DMS114 treated with DMSO at 0.1 percent for 48 hours (cell line): ENCODE measurements around the gene FILIP1L.

Experiments used
- DNase-seq: peaks from one replicate; lab custom pipeline; 2025; ENCODE audit not compliant: unreplicated experiment; lab: John Stamatoyannopoulos, UW

Gene FILIP1L

GRCh38 chr3:99955773-99956562 is 158.3 kb downstream of the FILIP1L start:
- no peak for DNase-seq

GRCh38 chr3:99954914-99955644 is 159.2 kb downstream of the FILIP1L start:
- DNase-seq: no peak

- no peak for DNase-seq
Measured at GRCh38 chr3:99953596-99953995, 160.7 kb downstream of the FILIP1L start.

GRCh38 chr3:99952306-99952705 is 162.0 kb downstream of the FILIP1L start:
- DNase-seq: no peak

GRCh38 chr3:99951701-99952100 is 162.6 kb downstream of the FILIP1L start:
- no peak for DNase-seq

GRCh38 chr3:99950921-99951320 is 163.4 kb downstream of the FILIP1L start:
- DNase-seq: no peak

GRCh38 chr3:99949956-99950670 is 164.2 kb downstream of the FILIP1L start:
- no peak for DNase-seq

GRCh38 chr3:99948467-99949089 is 165.7 kb downstream of the FILIP1L start:
- no peak for DNase-seq

- no peak for DNase-seq
Measured at GRCh38 chr3:99947356-99947755, 166.9 kb downstream of the FILIP1L start.

- no peak for DNase-seq
Measured at GRCh38 chr3:99945328-99945995, 168.8 kb downstream of the FILIP1L start.

- DNase-seq: no peak
Measured at GRCh38 chr3:99943931-99944761, 170.2 kb downstream of the FILIP1L start.

GRCh38 chr3:99941211-99941610 is 173.1 kb downstream of the FILIP1L start:
- DNase-seq: no peak

GRCh38 chr3:99940350-99940749 is 174.0 kb downstream of the FILIP1L start:
- no peak for DNase-seq

GRCh38 chr3:99939876-99940275 is 174.4 kb downstream of the FILIP1L start:
- no peak for DNase-seq

GRCh38 chr3:99938270-99938911 is 175.9 kb downstream of the FILIP1L start:
- no peak for DNase-seq

GRCh38 chr3:99934975-99935797 is 179.1 kb downstream of the FILIP1L start:
- no peak for DNase-seq

GRCh38 chr3:99933971-99934750 is 180.1 kb downstream of the FILIP1L start:
- no peak for DNase-seq

GRCh38 chr3:99931059-99931458 is 183.2 kb downstream of the FILIP1L start:
- DNase-seq: no peak
